ENCODE measurements around the gene SLC50A1.

SLC50A1 gene

GRCh38 chr1:155134880-155135414 lies 705 bp upstream of the SLC50A1 start (continued):
- no peak for TF ChIP-seq ZSCAN30 (tag by site-specific recombination; IDR thresholded peaks at IDR 0.05)
- peak; percentile 87 for TF ChIP-seq KLF9 (tag by site-specific recombination; IDR thresholded peaks at IDR 0.05; ENCODE audit: low read depth)
- no peak for TF ChIP-seq ZNF19 (tag by site-specific recombination; IDR thresholded peaks at IDR 0.05; ENCODE audit: low read depth)
- TF ChIP-seq ZNF169 (tag by site-specific recombination; IDR thresholded peaks at IDR 0.05) = no peak
- TF ChIP-seq ZNF214 (tag by site-specific recombination; IDR thresholded peaks at IDR 0.05; ENCODE audit: borderline replicate concordance) = no peak
- no peak for TF ChIP-seq HOXD13 (CRISPR knock-in tag; IDR thresholded peaks at IDR 0.05; ENCODE audit: borderline replicate concordance)
- no peak for TF ChIP-seq ZBTB8A (tag by site-specific recombination; IDR thresholded peaks at IDR 0.05)
- peak; percentile 70; the same call in 1 of the 2 replicates for TF ChIP-seq PRDM10 (tag by site-specific recombination; IDR thresholded peaks at IDR 0.05)
- TF ChIP-seq ZEB2 (tag by site-specific recombination; IDR thresholded peaks at IDR 0.05) = no peak
- peak; percentile 44; the same call in 1 of the 2 replicates for TF ChIP-seq WT1 (tag by site-specific recombination; IDR thresholded peaks at IDR 0.05)
- TF ChIP-seq ZNF610 (tag by site-specific recombination; IDR thresholded peaks at IDR 0.05; ENCODE audit: borderline replicate concordance) = no peak
- no peak for TF ChIP-seq ZBTB6 (tag by site-specific recombination; IDR thresholded peaks at IDR 0.05)
- no peak for TF ChIP-seq RBAK (tag by site-specific recombination; IDR thresholded peaks at IDR 0.05)
- no peak; the same call in 1 of the 2 replicates for TF ChIP-seq ZNF398 (tag by site-specific recombination; IDR thresholded peaks at IDR 0.05)

GRCh38 chr1:155136748-155137147 lies 1.1 kb downstream of the SLC50A1 start:
- ChIA-PET POLR2A (interaction anchor here (0.6 to 2.2 kb wide), 4 partner anchors 11 to 42 kb away, joined by 3 to 13 read pairs (median 6); partner anchors contain the start of genes KRTCAP2 and TRIM46), CTCF (interaction anchor here (0.7 to 1.9 kb wide), 3 partner anchors 36 to 56 kb away, joined by 3 to 7 read pairs (median 5); partner anchors contain the start of gene KRTCAP2)
- Histone ChIP-seq H3K9me3 (ENCODE audit: control insufficient read depth, insufficient read depth, low read depth, low read length) (no peaks in the 10 kb centered on the region), H3K36me3 (ENCODE audit: control insufficient read depth in 2 of 2, insufficient read depth in 1 of 2, low read length in 2 of 2) (peaks cover 3 to 44% of the 10 kb centered on the region in 2 experiments; a peak in 2 of 3 replicates), H3K27ac (ENCODE audit: extremely low read depth, low read depth, low read length) (no peak overlapping the region), H3K4me1 (ENCODE audit: control insufficient read depth, insufficient read depth, low read length) (no peaks in the 10 kb centered on the region), H3K4me3 (ENCODE audit: low read depth, low read length) (no peak overlapping the region)
- TF ChIP-seq ZNF157 (tag by site-specific recombination; IDR thresholded peaks at IDR 0.05) (no peak), KLF10 (tag by site-specific recombination; IDR thresholded peaks at IDR 0.05) (no peak), ZNF391 (tag by site-specific recombination; IDR thresholded peaks at IDR 0.05; ENCODE audit: borderline replicate concordance, low read depth) (no peak), ZBTB17 (tag by site-specific recombination; IDR thresholded peaks at IDR 0.05) (no peak), YY1 (tag by site-specific recombination; IDR thresholded peaks at IDR 0.05) (no peak), ZNF776 (tag by site-specific recombination; IDR thresholded peaks at IDR 0.05; ENCODE audit: borderline replicate concordance) (no peak)

Measured in HEK293 (cell line).